Measurements from ENCODE around the gene MYO16. TPM values are rescaled to one million over a fixed set of nuclear protein-coding genes. Genes with fewer than 3 reads are reported as not detected.

Gene MYO16
- polyA plus RNA-seq, 1 donor from 2014 or later, result 2.5 TPM

- H3F3A ChIP-seq (ENCODE audit: insufficient read depth, low read length, poor library complexity, severe bottlenecking), result no peaks in the 10 kb centered on the region
- H4K20me1 ChIP-seq (ENCODE audit: insufficient read depth), result no peaks in the 10 kb centered on the region
- no peaks in the 10 kb centered on the region for H3K79me2 ChIP-seq (replicated peaks; ENCODE audit: insufficient read depth, low read length)
- no peak overlapping the region for H3K9ac ChIP-seq (ENCODE audit: low read length)
- no peaks in the 10 kb centered on the region for H3K36me3 ChIP-seq (ENCODE audit: insufficient read depth, low read length)
- H3K27ac ChIP-seq (ENCODE audit: low read length), result no peak overlapping the region
- no peaks in the 10 kb centered on the region for H3K9me3 ChIP-seq (ENCODE audit: low read length)
- TF ChIP-seq POLR2AphosphoS5 (IDR thresholded peaks at IDR 0.05), result no peak
- TF ChIP-seq EP300 (conservative IDR thresholded peaks at IDR 0.05; ENCODE audit: poor library complexity, severe bottlenecking), result no peak
- no peak for TF ChIP-seq TAF1 (IDR thresholded peaks at IDR 0.05; ENCODE audit: low read depth)
- no peak for TF ChIP-seq EZH2 (IDR thresholded peaks at IDR 0.05; ENCODE audit: borderline replicate concordance, insufficient read depth, low read length, poor library complexity, severe bottlenecking)
- TF ChIP-seq, protein P1, sequence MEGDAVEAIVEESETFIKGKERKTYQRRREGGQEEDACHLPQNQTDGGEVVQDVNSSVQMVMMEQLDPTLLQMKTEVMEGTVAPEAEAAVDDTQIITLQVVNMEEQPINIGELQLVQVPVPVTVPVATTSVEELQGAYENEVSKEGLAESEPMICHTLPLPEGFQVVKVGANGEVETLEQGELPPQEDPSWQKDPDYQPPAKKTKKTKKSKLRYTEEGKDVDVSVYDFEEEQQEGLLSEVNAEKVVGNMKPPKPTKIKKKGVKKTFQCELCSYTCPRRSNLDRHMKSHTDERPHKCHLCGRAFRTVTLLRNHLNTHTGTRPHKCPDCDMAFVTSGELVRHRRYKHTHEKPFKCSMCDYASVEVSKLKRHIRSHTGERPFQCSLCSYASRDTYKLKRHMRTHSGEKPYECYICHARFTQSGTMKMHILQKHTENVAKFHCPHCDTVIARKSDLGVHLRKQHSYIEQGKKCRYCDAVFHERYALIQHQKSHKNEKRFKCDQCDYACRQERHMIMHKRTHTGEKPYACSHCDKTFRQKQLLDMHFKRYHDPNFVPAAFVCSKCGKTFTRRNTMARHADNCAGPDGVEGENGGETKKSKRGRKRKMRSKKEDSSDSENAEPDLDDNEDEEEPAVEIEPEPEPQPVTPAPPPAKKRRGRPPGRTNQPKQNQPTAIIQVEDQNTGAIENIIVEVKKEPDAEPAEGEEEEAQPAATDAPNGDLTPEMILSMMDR (IDR thresholded peaks at IDR 0.05; ENCODE audit: poor library complexity, severe bottlenecking), result no peak
- no peak for TF ChIP-seq SMC3 (conservative IDR thresholded peaks at IDR 0.05; ENCODE audit: poor library complexity)
- TF ChIP-seq MXI1 (conservative IDR thresholded peaks at IDR 0.05; ENCODE audit: poor library complexity, severe bottlenecking), result no peak
- no peak for TF ChIP-seq RAD21 (conservative IDR thresholded peaks at IDR 0.05)
- TF ChIP-seq, protein P2, sequence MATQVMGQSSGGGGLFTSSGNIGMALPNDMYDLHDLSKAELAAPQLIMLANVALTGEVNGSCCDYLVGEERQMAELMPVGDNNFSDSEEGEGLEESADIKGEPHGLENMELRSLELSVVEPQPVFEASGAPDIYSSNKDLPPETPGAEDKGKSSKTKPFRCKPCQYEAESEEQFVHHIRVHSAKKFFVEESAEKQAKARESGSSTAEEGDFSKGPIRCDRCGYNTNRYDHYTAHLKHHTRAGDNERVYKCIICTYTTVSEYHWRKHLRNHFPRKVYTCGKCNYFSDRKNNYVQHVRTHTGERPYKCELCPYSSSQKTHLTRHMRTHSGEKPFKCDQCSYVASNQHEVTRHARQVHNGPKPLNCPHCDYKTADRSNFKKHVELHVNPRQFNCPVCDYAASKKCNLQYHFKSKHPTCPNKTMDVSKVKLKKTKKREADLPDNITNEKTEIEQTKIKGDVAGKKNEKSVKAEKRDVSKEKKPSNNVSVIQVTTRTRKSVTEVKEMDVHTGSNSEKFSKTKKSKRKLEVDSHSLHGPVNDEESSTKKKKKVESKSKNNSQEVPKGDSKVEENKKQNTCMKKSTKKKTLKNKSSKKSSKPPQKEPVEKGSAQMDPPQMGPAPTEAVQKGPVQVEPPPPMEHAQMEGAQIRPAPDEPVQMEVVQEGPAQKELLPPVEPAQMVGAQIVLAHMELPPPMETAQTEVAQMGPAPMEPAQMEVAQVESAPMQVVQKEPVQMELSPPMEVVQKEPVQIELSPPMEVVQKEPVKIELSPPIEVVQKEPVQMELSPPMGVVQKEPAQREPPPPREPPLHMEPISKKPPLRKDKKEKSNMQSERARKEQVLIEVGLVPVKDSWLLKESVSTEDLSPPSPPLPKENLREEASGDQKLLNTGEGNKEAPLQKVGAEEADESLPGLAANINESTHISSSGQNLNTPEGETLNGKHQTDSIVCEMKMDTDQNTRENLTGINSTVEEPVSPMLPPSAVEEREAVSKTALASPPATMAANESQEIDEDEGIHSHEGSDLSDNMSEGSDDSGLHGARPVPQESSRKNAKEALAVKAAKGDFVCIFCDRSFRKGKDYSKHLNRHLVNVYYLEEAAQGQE (IDR thresholded peaks at IDR 0.05; ENCODE audit: borderline replicate concordance), result no peak
- H3K4me2 ChIP-seq (ENCODE audit: low read length), result no peak overlapping the region
- H3K27me3 ChIP-seq (ENCODE audit: insufficient read depth, low read depth, low read length), result no peaks in the 10 kb centered on the region
- no peak overlapping the region for H3K4me3 ChIP-seq (ENCODE audit: low read length)
- no peaks in the 10 kb centered on the region for H3K9me2 ChIP-seq (ENCODE audit: insufficient read depth, low read length)
- H2AFZ ChIP-seq (ENCODE audit: low read depth, low read length), result no peak overlapping the region
Observed at GRCh38 chr13:108618233-108618632, 11.2 kb upstream of the MYO16 start.

DNA sequence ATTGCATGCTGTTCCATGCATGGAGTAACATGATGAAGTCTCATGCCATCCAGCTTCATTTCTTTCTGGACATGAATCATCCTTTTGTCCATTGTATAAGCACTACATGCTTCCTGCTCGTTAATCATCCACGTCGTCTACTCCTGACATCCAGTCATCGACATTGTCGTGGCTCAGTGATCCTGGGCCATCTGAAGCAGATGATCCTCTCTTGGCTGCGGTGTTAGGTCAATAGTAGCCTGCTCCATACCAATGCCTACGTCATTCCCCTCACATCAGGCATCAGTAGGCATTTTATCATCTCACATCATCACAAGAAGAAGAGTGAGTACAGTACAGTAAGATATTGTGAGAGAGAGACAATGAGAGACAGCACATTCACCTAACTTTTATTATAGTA lies 7.9 kb upstream of the MYO16 start:
- Histone ChIP-seq H3K4me2 (ENCODE audit: low read length) (no peak overlapping the region), H3K9me2 (ENCODE audit: insufficient read depth, low read length) (no peaks in the 10 kb centered on the region)
- TF ChIP-seq RAD21 (conservative IDR thresholded peaks at IDR 0.05), result no peak
- no peak for TF ChIP-seq SMC3 (conservative IDR thresholded peaks at IDR 0.05; ENCODE audit: poor library complexity)
- no peak for TF ChIP-seq TAF1 (IDR thresholded peaks at IDR 0.05; ENCODE audit: low read depth)
- TF ChIP-seq POLR2AphosphoS5 (IDR thresholded peaks at IDR 0.05), result no peak
- TF ChIP-seq EP300 (conservative IDR thresholded peaks at IDR 0.05; ENCODE audit: poor library complexity, severe bottlenecking), result no peak
- TF ChIP-seq, protein P2 (IDR thresholded peaks at IDR 0.05; ENCODE audit: borderline replicate concordance), result no peak
- TF ChIP-seq, protein P1 (IDR thresholded peaks at IDR 0.05; ENCODE audit: poor library complexity, severe bottlenecking), result no peak
- no peak for TF ChIP-seq MXI1 (conservative IDR thresholded peaks at IDR 0.05; ENCODE audit: poor library complexity, severe bottlenecking)
- TF ChIP-seq EZH2 (IDR thresholded peaks at IDR 0.05; ENCODE audit: borderline replicate concordance, insufficient read depth, low read length, poor library complexity, severe bottlenecking), result no peak

More for the DNA sequence above, 7.9 kb upstream of the MYO16 start:
- no peak overlapping the region for H2AFZ ChIP-seq (ENCODE audit: low read depth, low read length)
- no peaks in the 10 kb centered on the region for H4K20me1 ChIP-seq (ENCODE audit: insufficient read depth)
- no peaks in the 10 kb centered on the region for H3K79me2 ChIP-seq (replicated peaks; ENCODE audit: insufficient read depth, low read length)
- no peaks in the 10 kb centered on the region for H3F3A ChIP-seq (ENCODE audit: insufficient read depth, low read length, poor library complexity, severe bottlenecking)
- H3K36me3 ChIP-seq (ENCODE audit: insufficient read depth, low read length), result no peaks in the 10 kb centered on the region
- H3K9ac ChIP-seq (ENCODE audit: low read length), result no peak overlapping the region
- H3K27me3 ChIP-seq (ENCODE audit: insufficient read depth, low read depth, low read length), result no peaks in the 10 kb centered on the region
- H3K4me3 ChIP-seq (ENCODE audit: low read length), result no peak overlapping the region
- no peak overlapping the region for H3K27ac ChIP-seq (ENCODE audit: low read length)
- no peaks in the 10 kb centered on the region for H3K9me3 ChIP-seq (ENCODE audit: low read length)

Measured in neural cell (in vitro differentiated cells).